ENCODE results near the gene DNAH6. TPM values are rescaled to one million over a fixed set of nuclear protein-coding genes. Genes with fewer than 3 reads are reported as not detected.

DNAH6 gene
- total and polyA plus RNA-seq, 2 of the 13 experiments (the other 11 are each of a cell fraction or from before 2014, with no cell fraction given) = 0.01 TPM; not detected in 1

- TF ChIP-seq ZUFSP (CRISPR knock-in tag; IDR thresholded peaks at IDR 0.05; ENCODE audit: borderline replicate concordance) (no peak), HIVEP1 (CRISPR knock-in tag; IDR thresholded peaks at IDR 0.05) (no peak), DR1 (CRISPR knock-in tag; IDR thresholded peaks at IDR 0.05) (no peak), ZSCAN20 (CRISPR knock-in tag; IDR thresholded peaks at IDR 0.05; ENCODE audit: borderline replicate concordance) (no peak)
These were observed 324.0 kb downstream of the DNAH6 start (continued) for GRCh38 chr2:84840306-84840705.

- intact Hi-C loops (cut with micrococcal nuclease; ENCODE audit: unreplicated experiment) = no loop called here
- CTCF ChIA-PET (ENCODE audit: low intra/inter-chr PET ratio, low total read pairs) = no interaction called here
- no peak for FAIRE-seq
These were observed 325.3 kb downstream of the DNAH6 start for GRCh38 chr2:84841577-84841976.

More at GRCh38 chr2:84841577-84841976, 325.3 kb downstream of the DNAH6 start:
- Histone ChIP-seq H3K9me3 (ENCODE audit: low read length) (no peaks in the 10 kb centered on the region), H2AFZ (ENCODE audit: low read length) (no peak overlapping the region), H3K4me3 (replicated peaks in 1 of 3; ENCODE audit: insufficient read depth in 1 of 3, low read depth in 2 of 3, low read length in 3 of 3) (no peak overlapping the region), H3K27me3 (ENCODE audit: control insufficient read depth in 1 of 2, insufficient read depth in 2 of 2, low read length in 2 of 2) (no peaks in the 10 kb centered on the region; a peak in 1 of 5 replicates), H3K36me3 (replicated peaks in 1 of 2; ENCODE audit: control insufficient read depth in 1 of 2, insufficient read depth in 2 of 2, low read length in 2 of 2) (no peaks in the 10 kb centered on the region), H3K4me2 (ENCODE audit: low read depth, low read length) (no peak overlapping the region), H4K20me1 (ENCODE audit: insufficient read depth, low read length) (no peaks in the 10 kb centered on the region), H3K79me2 (ENCODE audit: insufficient read depth, low read length) (no peaks in the 10 kb centered on the region), H3K27ac (ENCODE audit: extremely low read length, insufficient read depth, low read length) (no peak overlapping the region), H3K9ac (ENCODE audit: insufficient read depth, low read depth, low read length) (no peak overlapping the region), H3K4me1 (ENCODE audit: insufficient read depth, low read length) (peaks cover 8% of the 10 kb centered on the region; the same call in 1 of the 2 replicates)
- WGBS (ENCODE audit: low lambda C conversion rate) = 52% methylated on average over 6 of the region's 6 CpGs
- no peak for TF ChIP-seq SATB2 (CRISPR knock-in tag; IDR thresholded peaks at IDR 0.05)
- no peak for TF ChIP-seq CENPT (CRISPR knock-in tag; IDR thresholded peaks at IDR 0.05; ENCODE audit: low read depth)
- TF ChIP-seq ZNF484 (CRISPR knock-in tag; IDR thresholded peaks at IDR 0.05; ENCODE audit: borderline replicate concordance, low read depth) = no peak
- TF ChIP-seq PRDM15 (CRISPR knock-in tag; IDR thresholded peaks at IDR 0.05) = no peak
- TF ChIP-seq ZNF326 (CRISPR knock-in tag; IDR thresholded peaks at IDR 0.05; ENCODE audit: borderline replicate concordance) = no peak
- no peak for TF ChIP-seq NR3C1 (CRISPR knock-in tag; IDR thresholded peaks at IDR 0.05)
- TF ChIP-seq THAP11 (CRISPR knock-in tag; IDR thresholded peaks at IDR 0.05) = no peak
- TF ChIP-seq HOXA3 (CRISPR knock-in tag; IDR thresholded peaks at IDR 0.05) = no peak
- TF ChIP-seq ZNF362 (CRISPR knock-in tag; IDR thresholded peaks at IDR 0.05; ENCODE audit: borderline replicate concordance) = no peak
- DNase-seq (ENCODE audit: low spot score) (no peak), ATAC-seq (no peak)
- BruUV-seq (replicated peaks) = no TSS peak
- POLR2A ChIA-PET = no interaction called here
- in situ Hi-C loops (cut with HindIII; ENCODE audit: extremely low pct_ligation_motif_present, low pct_unique_long_range_greater_than_20kb) = no loop called here
